Lower leg skin (tissue), 4 donors: ENCODE results near the gene TACR1. TPM values are rescaled to one million over a fixed set of nuclear protein-coding genes. Genes with fewer than 3 reads are reported as not detected.
"Not testable (repeated sequence)": the region's sequence is repeated elsewhere in the genome, so short reads cannot be mapped to it uniquely, and the experiment has no call there.

Experiments
- DNase-seq, 2 donors: peaks; one replicate each; pipeline ENCODE4 v3.0.0-alpha.2; 2019; ENCODE audit warnings: low spot score in 2 of 2
- H3K4me3 ChIP-seq: fragments of 200-600 bp; sonication (generic); 2 replicates; pipeline ENCODE4 v1.5.1; 2017; ENCODE audit warnings: mild to moderate bottlenecking, low read depth; ENCODE audit not compliant: poor library complexity, severe bottlenecking
- CTCF ChIP-seq, 3 donors: fragments of 450-650 bp; IDR thresholded peaks; one replicate each; pipeline ENCODE4 v1.5.1; 2016; ENCODE audit warnings: antibody characterized with exemption in 3 of 3, mild to moderate bottlenecking in 3 of 3, moderate library complexity in 2 of 3
- POLR2A ChIP-seq, 2 donors: fragments of 450-650 bp; IDR thresholded peaks; one replicate each; pipeline ENCODE4 v1.6.1; 2016 to 2017; ENCODE audit warnings: antibody characterized with exemption in 2 of 2, mild to moderate bottlenecking in 1 of 2, moderate library complexity in 1 of 2
- WGBS, 2 donors: methylation state at CpG; one replicate each; pipeline ENCODE4 v1.1.5; 2018; 5-methylcytosine and 5-hydroxymethylcytosine counted together
- intact Hi-C: fragments of 100-400 bp; cut with DNase I; formaldehyde crosslinking; loops from one replicate; pipeline ENCODE4 v1.15.0; 2023; ENCODE audit warnings: low total_unique reads
- total RNA-seq, 4 donors: library from RNA; depleted of rRNA; stranded (reverse); fragments of >200 nt; gene quantifications; one replicate each; pipeline ENCODE4 v1.1.0, GENCODE V29; 2016

The TACR1 gene
- 1 to 10 TPM in 3 of 4 donors, under 1 TPM in 1; 0.95 to 8.0 (median 2.7) TPM for total RNA-seq

GRCh38 chr2:75199428-75200011 lies at the start of gene TACR1:
TSS of gene TACR1 (minus strand) at chr2:75199520. CDS start at chr2:75198934, 586 bp downstream.
- DNase-seq: peak in 1 of 2 donors; percentile 19
- intact Hi-C loops: no loop called here
- H3K4me3 ChIP-seq: peak within 1 kb of the TSS; percentile 9
- WGBS, 2 donors: 1% methylated on average over 46 of the region's 46 CpGs
- no peak for TF ChIP-seq POLR2A (IDR thresholded peaks at IDR 0.05)

DNA sequence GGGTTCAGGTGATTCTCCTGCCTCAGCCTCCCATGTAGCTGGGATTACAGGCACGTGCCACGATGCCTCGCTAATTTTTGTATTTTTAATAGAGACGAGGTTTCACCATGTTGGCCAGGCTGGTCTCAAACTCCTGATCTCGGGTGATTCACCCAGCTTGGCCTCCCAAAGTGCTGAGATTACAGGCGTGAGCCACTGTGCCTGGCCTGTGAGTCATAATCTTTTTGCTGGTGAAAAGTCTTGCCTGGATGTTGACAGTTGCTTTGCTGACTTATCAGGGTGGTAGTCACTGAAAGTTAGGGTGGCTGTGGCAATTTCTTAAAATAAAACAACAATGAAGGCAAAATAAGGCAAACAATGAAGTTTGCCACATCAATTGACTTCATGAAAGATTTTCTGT lies 49.3 kb upstream of the TACR1 start:
- H3K4me3 ChIP-seq, DNase-seq, intact Hi-C loops: not testable (repeated sequence)
- 91 to 92% methylated on average over 6 of the region's 6 CpGs for WGBS, 2 donors

DNA sequence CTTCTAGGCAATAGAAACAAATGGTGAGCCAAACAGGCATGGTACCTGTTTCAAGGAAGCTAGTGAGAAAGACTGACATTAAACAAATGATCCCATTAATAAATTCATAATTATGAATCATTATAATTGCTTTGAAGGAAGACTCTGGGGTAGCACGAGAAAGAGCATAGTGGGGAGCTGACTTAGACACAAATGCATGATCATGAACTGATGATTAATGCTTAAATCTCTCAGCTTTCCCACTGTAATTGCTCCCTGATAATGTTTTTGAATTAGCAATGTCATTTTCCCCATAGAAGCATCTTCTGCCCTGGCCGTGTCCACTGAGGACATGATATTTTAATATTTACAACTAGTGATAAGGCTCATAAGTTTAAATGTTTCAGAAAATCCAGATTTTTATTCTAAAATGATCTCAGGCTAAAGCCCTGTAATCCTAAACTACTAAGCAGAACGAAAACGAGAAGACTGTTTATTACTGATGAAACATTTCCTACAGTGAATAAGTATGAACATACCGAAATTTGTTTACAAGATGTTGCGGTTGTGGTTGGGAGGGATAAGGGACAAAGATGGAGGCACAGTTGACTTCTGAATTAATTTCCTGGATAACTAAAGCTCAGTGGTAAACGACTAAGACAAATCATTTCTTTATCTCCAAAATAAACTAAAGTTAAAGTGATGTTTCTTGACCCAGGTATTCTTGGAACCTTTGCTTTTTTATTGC lies 47.3 kb upstream of the TACR1 start:
- DNase-seq: no peak
- intact Hi-C loops: no loop called here
- 85 to 86% methylated on average over 7 of the region's 7 CpGs for WGBS, 2 donors
- no peak overlapping the region for H3K4me3 ChIP-seq
- TF ChIP-seq POLR2A (IDR thresholded peaks at IDR 0.05): no peak
- no peak for TF ChIP-seq CTCF (IDR thresholded peaks at IDR 0.05)

DNA sequence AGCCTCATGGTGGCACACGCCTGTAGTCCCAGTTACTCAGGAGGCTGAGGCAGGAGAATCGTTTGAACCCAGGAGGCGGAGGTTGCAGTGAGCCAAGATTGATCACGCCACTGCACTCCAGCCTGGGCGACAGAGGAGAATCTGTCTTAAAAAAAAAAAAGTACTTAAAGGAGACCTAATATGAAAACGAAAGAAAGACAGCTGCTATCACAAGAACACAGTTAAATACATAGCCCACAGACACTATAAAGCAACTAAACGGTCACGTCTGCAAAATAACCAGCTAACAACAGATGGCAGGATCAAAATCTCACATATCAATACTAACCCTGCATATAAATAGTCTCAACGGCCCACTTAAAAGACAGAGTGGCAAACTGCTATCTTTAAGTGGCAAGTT lies 43.9 kb upstream of the TACR1 start:
- WGBS, 2 donors: 91 to 92% methylated on average over 9 of the region's 9 CpGs
- TF ChIP-seq CTCF (IDR thresholded peaks at IDR 0.05) (no peak), POLR2A (IDR thresholded peaks at IDR 0.05) (no peak)
- no peak overlapping the region for H3K4me3 ChIP-seq
- intact Hi-C loops: no loop called here
- no peak for DNase-seq

DNA sequence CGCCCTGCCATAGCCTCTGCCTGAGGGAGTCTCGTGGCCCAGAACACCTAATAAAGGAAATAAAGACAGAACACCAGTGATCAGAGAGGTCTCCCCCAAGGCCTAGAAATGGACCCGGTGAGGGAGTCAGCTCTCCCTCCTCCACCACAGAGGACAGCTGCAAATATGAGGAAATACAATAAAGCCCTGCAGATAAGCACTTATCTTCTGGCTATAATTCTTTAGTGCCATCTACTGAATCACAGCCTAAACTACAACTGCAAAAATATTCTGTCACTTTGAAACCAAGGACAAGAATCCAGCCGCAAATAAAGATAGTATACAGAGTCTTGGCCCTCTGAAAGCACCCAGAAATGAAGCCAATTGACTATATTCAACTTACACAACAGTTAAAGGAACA lies 42.4 kb upstream of the TACR1 start:
- 85 to 91% methylated on average over 4 of the region's 4 CpGs for WGBS, 2 donors
- TF ChIP-seq CTCF (IDR thresholded peaks at IDR 0.05) (no peak), POLR2A (IDR thresholded peaks at IDR 0.05) (no peak)
- no peak overlapping the region for H3K4me3 ChIP-seq
- no peak for DNase-seq
- intact Hi-C loops: no loop called here

DNA sequence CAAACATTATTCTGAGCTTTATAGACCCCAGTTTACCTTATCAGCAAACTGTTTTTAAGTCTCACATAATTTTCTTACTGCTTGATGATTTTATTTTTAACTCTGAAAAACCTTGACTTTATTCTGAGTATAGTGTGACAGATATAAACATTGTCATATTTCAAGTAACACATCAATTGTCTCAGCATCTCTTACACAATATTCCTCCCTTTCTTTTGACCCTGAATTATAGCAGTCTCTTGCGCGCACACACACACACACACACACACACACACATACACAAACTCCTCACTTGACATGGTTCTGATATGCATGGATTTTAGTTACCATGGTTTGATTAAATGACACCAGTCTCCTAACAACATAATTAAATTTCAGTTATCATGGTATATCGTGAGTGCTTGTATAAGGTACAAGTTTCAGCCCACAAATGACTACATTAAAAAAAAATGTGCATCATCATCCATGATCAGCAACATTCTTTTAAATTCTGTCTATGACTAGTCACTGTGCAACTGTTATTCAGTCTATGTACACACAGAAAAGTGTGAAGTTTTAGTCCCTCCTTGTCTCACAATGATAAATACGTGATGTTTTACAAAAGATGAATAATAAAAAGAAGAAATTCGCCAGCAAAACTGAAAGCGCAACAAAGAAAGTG lies 39.5 kb upstream of the TACR1 start:
- DNase-seq: no peak
- TF ChIP-seq CTCF (IDR thresholded peaks at IDR 0.05) (no peak), POLR2A (IDR thresholded peaks at IDR 0.05) (no peak)
- WGBS, 2 donors: 82 to 84% methylated on average over 6 of the region's 6 CpGs
- H3K4me3 ChIP-seq: no peak overlapping the region
- intact Hi-C loops: no loop called here
